Measurements from ENCODE around the gene PAGE2.

DNA sequence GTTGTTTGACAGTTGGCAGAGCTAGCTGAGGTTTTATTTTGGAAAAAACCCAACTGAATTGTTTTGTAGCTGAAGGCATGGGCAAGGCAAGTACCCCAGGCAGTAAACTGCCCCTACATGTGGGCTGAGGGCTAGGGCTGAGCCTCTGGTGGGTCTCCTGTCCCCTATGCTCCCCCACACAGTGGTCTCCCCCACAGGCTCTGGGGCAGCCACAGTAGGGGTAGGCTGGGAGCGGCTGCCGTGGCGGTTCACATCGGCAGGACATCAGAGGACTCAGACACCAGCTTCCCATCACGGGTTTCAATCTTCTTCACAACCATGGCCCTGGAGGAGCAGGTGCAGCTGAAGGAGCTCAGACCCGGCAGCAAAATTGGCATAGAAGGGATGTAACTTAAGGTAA is 47.3 kb upstream of the PAGE2 start:
- TF ChIP-seq, protein P1, sequence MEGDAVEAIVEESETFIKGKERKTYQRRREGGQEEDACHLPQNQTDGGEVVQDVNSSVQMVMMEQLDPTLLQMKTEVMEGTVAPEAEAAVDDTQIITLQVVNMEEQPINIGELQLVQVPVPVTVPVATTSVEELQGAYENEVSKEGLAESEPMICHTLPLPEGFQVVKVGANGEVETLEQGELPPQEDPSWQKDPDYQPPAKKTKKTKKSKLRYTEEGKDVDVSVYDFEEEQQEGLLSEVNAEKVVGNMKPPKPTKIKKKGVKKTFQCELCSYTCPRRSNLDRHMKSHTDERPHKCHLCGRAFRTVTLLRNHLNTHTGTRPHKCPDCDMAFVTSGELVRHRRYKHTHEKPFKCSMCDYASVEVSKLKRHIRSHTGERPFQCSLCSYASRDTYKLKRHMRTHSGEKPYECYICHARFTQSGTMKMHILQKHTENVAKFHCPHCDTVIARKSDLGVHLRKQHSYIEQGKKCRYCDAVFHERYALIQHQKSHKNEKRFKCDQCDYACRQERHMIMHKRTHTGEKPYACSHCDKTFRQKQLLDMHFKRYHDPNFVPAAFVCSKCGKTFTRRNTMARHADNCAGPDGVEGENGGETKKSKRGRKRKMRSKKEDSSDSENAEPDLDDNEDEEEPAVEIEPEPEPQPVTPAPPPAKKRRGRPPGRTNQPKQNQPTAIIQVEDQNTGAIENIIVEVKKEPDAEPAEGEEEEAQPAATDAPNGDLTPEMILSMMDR (conservative IDR thresholded peaks at IDR 0.05; ENCODE audit: low read length), result no peak
- no peak for TF ChIP-seq EZH2phosphoT487 (IDR thresholded peaks at IDR 0.05; ENCODE audit: borderline replicate concordance)

Data from Loucy (cell line).